Measurements from ENCODE around the gene PORCN.
A peak's percentile ranks its signal among the peaks of the same experiment; 100 is the strongest.
"Not testable (repeated sequence)": the region's sequence is repeated elsewhere in the genome, so short reads cannot be mapped to it uniquely, and the experiment has no call there.

PORCN gene

DNA sequence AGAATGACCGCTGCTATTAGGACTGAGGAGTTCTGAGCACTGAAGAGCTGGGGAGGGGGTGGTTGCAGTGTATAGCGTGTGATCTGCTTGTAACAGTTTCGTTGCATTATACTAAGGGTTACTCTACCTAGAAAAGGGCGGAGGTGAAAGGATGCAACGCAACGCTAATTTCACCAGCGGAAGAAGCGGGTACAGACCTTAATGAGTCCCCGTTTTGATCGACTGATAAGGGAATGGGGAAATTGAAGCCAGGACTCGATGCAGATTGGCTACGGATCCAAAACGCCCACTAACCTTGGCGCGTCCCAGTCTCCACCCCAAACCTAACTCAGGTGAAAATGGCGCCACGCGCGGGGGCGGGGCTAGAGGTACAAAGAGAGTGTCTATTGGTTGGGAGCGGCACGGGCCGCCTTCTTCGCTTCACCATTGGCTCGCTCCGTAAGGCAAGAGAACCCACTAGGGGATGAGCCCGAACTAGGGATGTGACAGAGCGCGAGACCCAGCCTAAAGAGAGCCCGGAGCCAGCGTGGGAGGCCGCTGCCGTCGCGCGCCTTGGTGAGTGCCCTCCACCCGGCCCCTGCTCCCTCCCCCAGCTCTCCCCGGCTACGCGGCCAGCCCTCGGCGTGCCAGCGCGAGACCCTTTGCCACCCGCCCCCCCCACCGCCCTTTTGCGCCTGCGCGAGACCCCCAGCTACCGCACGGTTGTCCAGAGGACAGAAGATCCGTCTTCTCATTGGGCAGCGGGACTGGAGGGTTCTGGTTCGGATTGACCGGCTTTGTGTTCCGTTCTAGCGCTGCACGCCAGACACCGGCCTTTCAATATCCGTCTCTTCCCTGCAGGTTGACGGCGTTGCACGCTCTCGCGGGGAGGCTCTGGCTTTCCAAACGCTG is 12.8 kb downstream of the PORCN start, which contains the start of gene EBP:
TSS of gene EBP (plus strand) at position 456 of the 891 bp plus-strand sequence. CDS start 1,964 bp downstream, outside the sequence.
- Histone ChIP-seq H3K9ac (ENCODE audit: low read depth, low read length) (peak within 1 kb of the TSS; percentile 57), H3K27me3 (ENCODE audit: control insufficient read depth, insufficient read depth, low read length) (no peaks in the 10 kb centered on the region), H3K4me1 (ENCODE audit: control insufficient read depth, insufficient read depth, low read length) (no peaks in the 10 kb centered on the region), H3K4me3 (ENCODE audit: low read depth, low read length) (peak within 1 kb of the TSS; percentile 81), H3K36me3 (ENCODE audit: control insufficient read depth, insufficient read depth, low read length) (peaks cover 19% of the 10 kb centered on the region), H3K9me3 (ENCODE audit: control insufficient read depth, insufficient read depth, low read length) (peaks cover 31% of the 10 kb centered on the region), H3K27ac (ENCODE audit: low read depth, low read length) (peak within 1 kb of the TSS; percentile 82)

DNA sequence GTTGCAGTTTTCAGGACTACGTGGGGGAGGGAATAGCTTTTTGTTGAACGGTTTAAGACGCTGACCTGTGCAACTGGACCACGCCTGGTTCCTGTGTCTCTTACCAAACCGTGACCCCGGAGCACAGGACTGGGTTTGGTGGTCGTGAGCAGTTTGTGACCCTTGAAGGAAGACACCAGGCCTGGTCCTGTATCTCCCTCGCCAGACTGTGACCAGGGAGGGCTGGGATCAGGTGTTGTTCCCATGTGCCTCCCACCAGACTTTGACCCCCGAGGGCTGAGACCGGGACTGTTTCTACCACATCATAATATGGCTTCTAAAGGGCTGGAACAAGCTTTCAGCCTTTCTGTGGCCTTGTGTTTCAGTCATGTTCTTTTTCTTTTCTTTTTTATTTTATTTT is 13.5 kb downstream of the PORCN start:
- Histone ChIP-seq H3K4me1 (ENCODE audit: control insufficient read depth, insufficient read depth, low read length) (no peaks in the 10 kb centered on the region), H3K9ac (ENCODE audit: low read depth, low read length) (peak overlapping the region; percentile 57), H3K36me3 (ENCODE audit: control insufficient read depth, insufficient read depth, low read length) (peaks cover 26% of the 10 kb centered on the region), H3K27ac (ENCODE audit: low read depth, low read length) (peak overlapping the region; percentile 82), H3K27me3 (ENCODE audit: control insufficient read depth, insufficient read depth, low read length) (no peaks in the 10 kb centered on the region), H3K9me3 (ENCODE audit: control insufficient read depth, insufficient read depth, low read length) (peaks cover 26% of the 10 kb centered on the region), H3K4me3 (ENCODE audit: low read depth, low read length) (peak overlapping the region; percentile 81)

DNA sequence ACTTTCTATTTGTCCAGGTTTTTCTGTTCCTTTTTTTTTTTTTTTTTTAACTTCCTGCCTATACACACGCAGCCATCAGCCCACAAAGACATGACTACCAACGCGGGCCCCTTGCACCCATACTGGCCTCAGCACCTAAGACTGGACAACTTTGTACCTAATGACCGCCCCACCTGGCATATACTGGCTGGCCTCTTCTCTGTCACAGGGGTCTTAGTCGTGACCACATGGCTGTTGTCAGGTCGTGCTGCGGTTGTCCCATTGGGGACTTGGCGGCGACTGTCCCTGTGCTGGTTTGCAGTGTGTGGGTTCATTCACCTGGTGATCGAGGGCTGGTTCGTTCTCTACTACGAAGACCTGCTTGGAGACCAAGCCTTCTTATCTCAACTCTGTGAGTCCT is 14.9 kb downstream of the PORCN start:
- no peaks in the 10 kb centered on the region for H3K4me1 ChIP-seq (ENCODE audit: control insufficient read depth, insufficient read depth, low read length)
- no peak overlapping the region for H3K27ac ChIP-seq (ENCODE audit: low read depth, low read length)
- H3K27me3 ChIP-seq (ENCODE audit: control insufficient read depth, insufficient read depth, low read length) = no peaks in the 10 kb centered on the region
- H3K9me3 ChIP-seq (ENCODE audit: control insufficient read depth, insufficient read depth, low read length) = peaks cover 33% of the 10 kb centered on the region
- no peak overlapping the region for H3K4me3 ChIP-seq (ENCODE audit: low read depth, low read length)
- H3K9ac ChIP-seq (ENCODE audit: low read depth, low read length) = no peak overlapping the region
- H3K36me3 ChIP-seq (ENCODE audit: control insufficient read depth, insufficient read depth, low read length) = peaks cover 40% of the 10 kb centered on the region

DNA sequence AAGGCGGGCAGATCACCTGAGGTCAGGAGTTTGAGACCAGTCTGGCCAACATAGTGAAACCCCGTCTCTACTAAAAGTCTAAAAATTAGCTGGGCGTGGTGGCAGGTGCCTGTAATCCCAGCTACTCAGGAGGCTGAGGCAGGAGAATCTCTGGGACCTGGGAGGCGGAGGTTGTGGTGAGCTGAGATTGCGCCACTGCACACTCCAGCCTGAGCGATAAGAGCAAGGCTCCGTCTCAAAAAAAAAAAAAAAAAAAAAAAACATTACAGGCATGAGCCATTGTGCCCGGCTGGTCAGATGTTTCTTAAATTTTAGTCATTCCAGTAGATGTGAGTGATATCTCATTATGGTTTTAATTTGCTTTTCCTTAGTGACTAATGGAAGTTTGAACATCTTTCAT is 17.1 kb downstream of the PORCN start:
- H3K4me1 ChIP-seq (ENCODE audit: control insufficient read depth, insufficient read depth, low read length); H3K27me3 ChIP-seq (ENCODE audit: control insufficient read depth, insufficient read depth, low read length); H3K4me3 ChIP-seq (ENCODE audit: low read depth, low read length); H3K27ac ChIP-seq (ENCODE audit: low read depth, low read length); H3K9ac ChIP-seq (ENCODE audit: low read depth, low read length): not testable (repeated sequence)
- peaks cover 31% of the 10 kb centered on the region for H3K9me3 ChIP-seq (ENCODE audit: control insufficient read depth, insufficient read depth, low read length)
- H3K36me3 ChIP-seq (ENCODE audit: control insufficient read depth, insufficient read depth, low read length) = peaks cover 43% of the 10 kb centered on the region

DNA sequence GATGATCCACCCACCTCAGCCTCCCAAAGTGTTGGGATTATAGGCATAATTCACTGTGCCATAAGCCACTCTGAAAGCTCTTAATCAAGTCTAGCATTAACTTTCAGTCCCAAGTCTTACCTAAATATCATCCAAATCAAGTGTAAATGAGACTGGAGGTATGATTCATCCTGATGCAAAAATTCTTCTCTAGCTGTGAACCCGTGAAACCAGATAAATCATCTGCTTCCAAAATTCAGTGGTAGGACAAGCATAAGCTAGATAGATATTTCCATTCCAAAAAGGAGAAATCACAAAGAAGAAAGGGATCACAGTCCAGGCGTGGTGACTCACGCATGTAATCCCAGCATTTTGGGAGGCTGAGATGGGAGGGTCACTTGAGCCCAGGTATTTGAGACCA is 21.9 kb downstream of the PORCN start:
- no peaks in the 10 kb centered on the region for H3K27me3 ChIP-seq (ENCODE audit: control insufficient read depth, insufficient read depth, low read length)
- H3K36me3 ChIP-seq (ENCODE audit: control insufficient read depth, insufficient read depth, low read length) = peaks cover 30% of the 10 kb centered on the region
- peaks cover 23% of the 10 kb centered on the region for H3K9me3 ChIP-seq (ENCODE audit: control insufficient read depth, insufficient read depth, low read length)
- no peak overlapping the region for H3K4me3 ChIP-seq (ENCODE audit: low read depth, low read length)
- H3K27ac ChIP-seq (ENCODE audit: low read depth, low read length) = no peak overlapping the region
- H3K9ac ChIP-seq (ENCODE audit: low read depth, low read length) = no peak overlapping the region
- H3K4me1 ChIP-seq (ENCODE audit: control insufficient read depth, insufficient read depth, low read length) = no peaks in the 10 kb centered on the region

DNA sequence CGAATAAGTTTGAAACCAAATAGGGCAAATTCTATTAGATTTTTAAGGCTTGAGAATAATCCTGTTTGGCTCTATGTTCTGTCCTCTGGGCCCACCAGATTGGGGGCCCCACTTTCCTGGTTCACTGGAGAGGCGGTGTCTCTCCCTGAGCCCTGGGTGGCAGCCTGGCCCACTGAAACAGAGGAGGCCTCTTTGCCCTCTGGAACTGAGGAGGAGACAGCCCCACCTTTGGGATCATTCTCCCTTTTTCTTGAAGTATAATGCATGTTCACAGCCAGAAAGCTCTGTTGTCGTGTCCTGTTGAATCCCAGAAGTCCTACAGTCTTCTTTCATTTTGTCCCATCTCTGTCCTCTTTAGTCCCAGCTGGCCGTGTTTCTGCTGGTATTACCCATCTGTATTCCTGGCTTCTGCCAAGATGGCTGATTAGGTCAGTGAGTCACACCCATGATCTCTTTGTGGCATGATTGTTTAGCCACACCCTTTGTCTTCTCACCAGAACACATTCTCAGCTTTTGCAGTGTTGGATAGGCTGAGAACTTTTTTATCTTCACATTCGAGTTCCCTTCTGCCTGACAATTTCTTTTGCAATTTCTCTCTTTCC is 22.7 kb downstream of the PORCN start:
- Histone ChIP-seq H3K27ac (ENCODE audit: low read depth, low read length) (no peak overlapping the region), H3K36me3 (ENCODE audit: control insufficient read depth, insufficient read depth, low read length) (peaks cover 25% of the 10 kb centered on the region), H3K9ac (ENCODE audit: low read depth, low read length) (no peak overlapping the region), H3K27me3 (ENCODE audit: control insufficient read depth, insufficient read depth, low read length) (no peaks in the 10 kb centered on the region), H3K4me3 (ENCODE audit: low read depth, low read length) (no peak overlapping the region), H3K4me1 (ENCODE audit: control insufficient read depth, insufficient read depth, low read length) (no peaks in the 10 kb centered on the region), H3K9me3 (ENCODE audit: control insufficient read depth, insufficient read depth, low read length) (peaks cover 22% of the 10 kb centered on the region)

DNA sequence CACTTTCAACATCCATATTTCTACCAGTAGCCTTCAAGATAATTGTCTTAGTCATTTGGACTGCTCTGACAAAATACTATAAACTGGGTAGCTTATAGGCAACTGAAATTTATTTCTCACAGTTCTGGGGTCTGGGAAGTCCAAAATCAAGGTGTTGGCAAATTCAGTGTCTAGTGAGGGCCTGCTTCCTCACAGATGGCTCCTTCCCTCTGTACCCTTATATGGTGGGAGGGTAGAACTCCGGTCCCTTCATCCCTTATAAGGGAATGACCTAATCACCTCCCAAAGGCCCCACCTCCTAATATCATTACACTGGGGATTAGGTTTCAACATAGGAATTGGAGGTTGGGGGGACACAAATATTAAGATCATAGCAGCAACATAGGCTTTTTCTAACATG is 23.4 kb downstream of the PORCN start:
- Histone ChIP-seq H3K9ac (ENCODE audit: low read depth, low read length) (no peak overlapping the region), H3K27me3 (ENCODE audit: control insufficient read depth, insufficient read depth, low read length) (no peaks in the 10 kb centered on the region), H3K27ac (ENCODE audit: low read depth, low read length) (no peak overlapping the region), H3K9me3 (ENCODE audit: control insufficient read depth, insufficient read depth, low read length) (peaks cover 23% of the 10 kb centered on the region), H3K36me3 (ENCODE audit: control insufficient read depth, insufficient read depth, low read length) (peaks cover 18% of the 10 kb centered on the region), H3K4me1 (ENCODE audit: control insufficient read depth, insufficient read depth, low read length) (no peaks in the 10 kb centered on the region), H3K4me3 (ENCODE audit: low read depth, low read length) (no peak overlapping the region)

DNA sequence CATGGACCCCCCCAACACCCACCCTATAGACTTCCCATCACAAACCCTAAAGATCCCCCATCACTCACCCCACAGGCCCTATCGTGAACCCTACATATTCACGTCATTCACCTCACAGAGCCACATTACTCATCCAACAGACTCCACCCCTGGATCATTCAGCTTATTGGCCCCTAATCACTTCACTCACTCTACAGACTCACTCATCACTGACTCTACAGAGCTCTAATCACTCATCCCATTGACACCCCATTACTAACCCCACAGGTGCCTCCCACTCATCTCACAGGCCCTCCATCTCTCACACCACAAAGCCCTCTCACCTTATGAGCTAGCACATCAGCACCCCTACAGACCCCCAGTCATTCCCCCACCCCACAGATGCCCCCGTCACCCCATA is 24.4 kb downstream of the PORCN start:
- no peak overlapping the region for H3K27ac ChIP-seq (ENCODE audit: low read depth, low read length)
- no peak overlapping the region for H3K4me3 ChIP-seq (ENCODE audit: low read depth, low read length)
- H3K4me1 ChIP-seq (ENCODE audit: control insufficient read depth, insufficient read depth, low read length) = no peaks in the 10 kb centered on the region
- peaks cover 22% of the 10 kb centered on the region for H3K9me3 ChIP-seq (ENCODE audit: control insufficient read depth, insufficient read depth, low read length)
- H3K9ac ChIP-seq (ENCODE audit: low read depth, low read length) = no peak overlapping the region
- peaks cover 8% of the 10 kb centered on the region for H3K36me3 ChIP-seq (ENCODE audit: control insufficient read depth, insufficient read depth, low read length)
- no peaks in the 10 kb centered on the region for H3K27me3 ChIP-seq (ENCODE audit: control insufficient read depth, insufficient read depth, low read length)

DNA sequence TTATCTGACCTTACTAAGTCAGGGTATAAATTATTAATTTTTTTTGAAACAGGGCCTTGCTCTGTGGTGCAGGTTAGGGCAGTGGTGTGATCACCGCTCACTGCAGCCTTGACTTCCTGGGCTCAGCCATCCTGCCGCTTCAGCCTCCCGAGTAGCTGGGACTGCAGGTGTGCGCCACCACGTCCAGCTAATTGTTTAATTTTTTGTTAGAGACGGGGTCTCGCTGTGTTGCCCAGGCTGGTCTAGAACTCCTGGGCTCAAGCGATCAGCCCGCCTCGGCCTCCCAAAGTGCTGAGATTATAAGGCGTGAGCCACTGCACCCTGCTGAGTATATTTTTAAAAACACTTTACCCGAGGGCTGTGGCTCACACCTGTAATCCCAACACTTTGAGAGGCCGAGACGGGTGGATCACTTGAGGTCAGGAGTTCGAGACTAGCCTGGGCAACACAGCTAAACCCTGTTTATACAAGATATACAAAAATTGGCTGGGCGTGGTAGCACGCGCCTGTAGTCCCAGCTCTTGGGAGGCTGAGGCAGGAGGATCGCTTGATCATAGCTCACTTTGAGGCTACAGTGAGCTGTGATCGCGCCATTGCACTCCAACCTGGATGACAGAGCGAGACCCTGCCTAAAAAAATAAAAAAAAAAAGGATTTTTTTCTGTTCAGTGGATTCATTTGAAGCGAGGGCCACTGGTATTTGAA is 30.0 kb downstream of the PORCN start:
- Histone ChIP-seq H3K4me3 (ENCODE audit: low read depth, low read length) (0 out of 2 replicates have a peak overlapping the region, but pooled peaks have one; percentile 78), H3K36me3 (ENCODE audit: control insufficient read depth, insufficient read depth, low read length) (0 out of 2 replicates have a peak, but pooled peaks cover 6% of the 10 kb centered on the region), H3K27me3 (ENCODE audit: control insufficient read depth, insufficient read depth, low read length) (no peaks in the 10 kb centered on the region), H3K9ac (ENCODE audit: low read depth, low read length) (no peak overlapping the region), H3K9me3 (ENCODE audit: control insufficient read depth, insufficient read depth, low read length) (peaks cover 36% of the 10 kb centered on the region), H3K4me1 (ENCODE audit: control insufficient read depth, insufficient read depth, low read length) (no peaks in the 10 kb centered on the region), H3K27ac (ENCODE audit: low read depth, low read length) (peak overlapping the region; percentile 51)

DNA sequence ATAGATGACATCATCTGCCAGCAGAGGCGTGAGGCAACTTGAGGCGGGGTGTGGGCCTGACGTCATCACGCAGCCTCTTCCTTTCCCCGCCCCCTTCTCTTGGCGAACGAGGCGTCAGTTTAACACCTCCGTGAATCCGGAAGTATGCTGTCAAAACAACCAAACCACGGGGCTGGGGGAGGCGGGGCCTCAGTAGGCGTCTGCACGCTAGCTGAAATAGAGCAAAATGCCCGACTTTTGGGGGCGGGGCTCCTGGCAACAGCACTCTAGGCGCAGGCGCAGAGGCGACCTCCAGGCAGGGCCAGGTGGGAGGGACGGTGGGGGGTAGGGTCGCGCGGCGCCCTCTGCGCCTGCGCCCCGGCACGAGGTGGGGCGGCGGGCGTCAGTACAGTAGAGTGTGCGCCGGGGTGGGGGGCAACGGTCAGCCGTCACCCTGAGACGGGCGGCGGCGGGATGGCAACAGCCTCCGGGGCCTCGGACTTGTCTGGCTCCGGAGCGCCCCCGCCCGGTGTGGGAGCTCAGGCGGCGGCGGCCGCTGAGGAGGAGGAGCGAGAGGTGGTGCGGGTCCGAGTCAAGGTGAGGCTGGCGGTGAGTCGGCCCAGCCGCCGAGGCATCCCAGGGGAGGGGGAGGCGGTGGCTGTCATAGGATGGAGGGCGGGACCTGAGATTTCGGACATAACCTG is 30.7 kb downstream of the PORCN start, which contains the start of gene TBC1D25:
TSS of gene TBC1D25 (plus strand) at position 370 of the 683 bp plus-strand sequence. CDS start at position 454, 84 bp downstream.
- H3K9ac ChIP-seq (ENCODE audit: low read depth, low read length) = no peak within 1 kb of the TSS
- H3K27me3 ChIP-seq (ENCODE audit: control insufficient read depth, insufficient read depth, low read length) = no peaks in the 10 kb centered on the region
- no peaks in the 10 kb centered on the region for H3K4me1 ChIP-seq (ENCODE audit: control insufficient read depth, insufficient read depth, low read length)
- peaks cover 36% of the 10 kb centered on the region for H3K9me3 ChIP-seq (ENCODE audit: control insufficient read depth, insufficient read depth, low read length)
- 0 out of 2 replicates have a peak, but pooled peaks cover 6% of the 10 kb centered on the region for H3K36me3 ChIP-seq (ENCODE audit: control insufficient read depth, insufficient read depth, low read length)
- peak within 1 kb of the TSS; percentile 80 for H3K27ac ChIP-seq (ENCODE audit: low read depth, low read length)
- peak within 1 kb of the TSS; percentile 78 for H3K4me3 ChIP-seq (ENCODE audit: low read depth, low read length)
